Ascending aorta (tissue), 2 donors: Measurements from ENCODE around the gene P2RX1. TPM values are rescaled to one million over a fixed set of nuclear protein-coding genes. Genes with fewer than 3 reads are reported as not detected.

Experiments used
- DNase-seq, 2 donors: peaks; one replicate each; pipeline ENCODE4 v3.0.0-alpha.2; 2019; ENCODE audit warnings: low spot score in 2 of 2
- H3K27ac ChIP-seq, 2 donors: fragments of 200-600 bp; sonication (generic); one replicate each; pipeline ENCODE4 v1.5.1; 2016 to 2017; ENCODE audit warnings: mild to moderate bottlenecking in 1 of 2
- H3K27me3 ChIP-seq: fragments of 200-600 bp; sonication (generic); one replicate; pipeline ENCODE4 v1.5.1; 2017
- H3K36me3 ChIP-seq, 2 donors: fragments of 200-600 bp; sonication (generic); one replicate each; pipeline ENCODE4 v1.5.1; 2016
- H3K4me1 ChIP-seq, 2 donors: fragments of 200-600 bp; sonication (generic); one replicate each; pipeline ENCODE4 v1.5.1; 2016 to 2017; ENCODE audit warnings: mild to moderate bottlenecking in 1 of 2
- H3K4me3 ChIP-seq, 2 donors: fragments of 200-600 bp; sonication (generic); one replicate each; pipeline ENCODE4 v1.5.1; 2016 to 2017; ENCODE audit warnings: mild to moderate bottlenecking in 1 of 2
- H3K9me3 ChIP-seq, 2 donors: fragments of 200-600 bp; sonication (generic); one replicate each; pipeline ENCODE4 v1.5.1; 2016
- intact Hi-C: fragments of 100-400 bp; cut with DNase I; formaldehyde crosslinking; loops from one replicate; pipeline ENCODE4 v1.15.1; 2023
- total RNA-seq: library from RNA; depleted of rRNA; stranded (reverse); fragments of >200 nt; gene quantifications from one replicate; pipeline ENCODE4 v1.1.0, GENCODE V29; 2016
- TF ChIP-seq, protein P1 (sequence below), 3 experiments: fragments of 200-600 bp in 2 of 3; fragments of 450-650 bp in 1 of 3; sonication (generic) in 2 of 3; IDR thresholded peaks; one replicate each; pipeline ENCODE4 v1.5.1; 2016 to 2019; ENCODE audit warnings: antibody characterized with exemption in 3 of 3, mild to moderate bottlenecking in 1 of 3, moderate library complexity in 1 of 3

The P2RX1 gene
- total RNA-seq, 1 donor from 2014 or later: not detected

GRCh38 chr17:3865176-3865575 lies 51.1 kb downstream of the P2RX1 start:
- Histone ChIP-seq H3K27ac (peak overlapping the region; percentile 77 to 81), H3K36me3 (peaks cover 9 to 18% of the 10 kb centered on the region in 2 donors), H3K27me3 (no peaks in the 10 kb centered on the region), H3K4me1 (peaks cover 9 to 11% of the 10 kb centered on the region in 2 donors), H3K9me3 (no peaks in the 10 kb centered on the region), H3K4me3 (no peak overlapping the region)
- intact Hi-C loops: loop anchor here (5.0 kb wide), 1 partner anchor 47 kb away; no protein-coding TSS in a partner anchor
- DNase-seq: peak; percentile 47 to 77
- TF ChIP-seq, protein P1, sequence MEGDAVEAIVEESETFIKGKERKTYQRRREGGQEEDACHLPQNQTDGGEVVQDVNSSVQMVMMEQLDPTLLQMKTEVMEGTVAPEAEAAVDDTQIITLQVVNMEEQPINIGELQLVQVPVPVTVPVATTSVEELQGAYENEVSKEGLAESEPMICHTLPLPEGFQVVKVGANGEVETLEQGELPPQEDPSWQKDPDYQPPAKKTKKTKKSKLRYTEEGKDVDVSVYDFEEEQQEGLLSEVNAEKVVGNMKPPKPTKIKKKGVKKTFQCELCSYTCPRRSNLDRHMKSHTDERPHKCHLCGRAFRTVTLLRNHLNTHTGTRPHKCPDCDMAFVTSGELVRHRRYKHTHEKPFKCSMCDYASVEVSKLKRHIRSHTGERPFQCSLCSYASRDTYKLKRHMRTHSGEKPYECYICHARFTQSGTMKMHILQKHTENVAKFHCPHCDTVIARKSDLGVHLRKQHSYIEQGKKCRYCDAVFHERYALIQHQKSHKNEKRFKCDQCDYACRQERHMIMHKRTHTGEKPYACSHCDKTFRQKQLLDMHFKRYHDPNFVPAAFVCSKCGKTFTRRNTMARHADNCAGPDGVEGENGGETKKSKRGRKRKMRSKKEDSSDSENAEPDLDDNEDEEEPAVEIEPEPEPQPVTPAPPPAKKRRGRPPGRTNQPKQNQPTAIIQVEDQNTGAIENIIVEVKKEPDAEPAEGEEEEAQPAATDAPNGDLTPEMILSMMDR (IDR thresholded peaks at IDR 0.05): no peak

- Histone ChIP-seq H3K27ac (peak overlapping the region; percentile 77 to 81), H3K4me3 (no peak overlapping the region), H3K27me3 (no peaks in the 10 kb centered on the region), H3K9me3 (no peaks in the 10 kb centered on the region), H3K4me1 (peaks cover 9 to 11% of the 10 kb centered on the region in 2 donors), H3K36me3 (peaks cover 9 to 23% of the 10 kb centered on the region in 2 donors)
- TF ChIP-seq, protein P1 (IDR thresholded peaks at IDR 0.05): no peak
- intact Hi-C loops: no loop called here
- no peak for DNase-seq
Observed at GRCh38 chr17:3864534-3864933, 51.7 kb downstream of the P2RX1 start.

DNA sequence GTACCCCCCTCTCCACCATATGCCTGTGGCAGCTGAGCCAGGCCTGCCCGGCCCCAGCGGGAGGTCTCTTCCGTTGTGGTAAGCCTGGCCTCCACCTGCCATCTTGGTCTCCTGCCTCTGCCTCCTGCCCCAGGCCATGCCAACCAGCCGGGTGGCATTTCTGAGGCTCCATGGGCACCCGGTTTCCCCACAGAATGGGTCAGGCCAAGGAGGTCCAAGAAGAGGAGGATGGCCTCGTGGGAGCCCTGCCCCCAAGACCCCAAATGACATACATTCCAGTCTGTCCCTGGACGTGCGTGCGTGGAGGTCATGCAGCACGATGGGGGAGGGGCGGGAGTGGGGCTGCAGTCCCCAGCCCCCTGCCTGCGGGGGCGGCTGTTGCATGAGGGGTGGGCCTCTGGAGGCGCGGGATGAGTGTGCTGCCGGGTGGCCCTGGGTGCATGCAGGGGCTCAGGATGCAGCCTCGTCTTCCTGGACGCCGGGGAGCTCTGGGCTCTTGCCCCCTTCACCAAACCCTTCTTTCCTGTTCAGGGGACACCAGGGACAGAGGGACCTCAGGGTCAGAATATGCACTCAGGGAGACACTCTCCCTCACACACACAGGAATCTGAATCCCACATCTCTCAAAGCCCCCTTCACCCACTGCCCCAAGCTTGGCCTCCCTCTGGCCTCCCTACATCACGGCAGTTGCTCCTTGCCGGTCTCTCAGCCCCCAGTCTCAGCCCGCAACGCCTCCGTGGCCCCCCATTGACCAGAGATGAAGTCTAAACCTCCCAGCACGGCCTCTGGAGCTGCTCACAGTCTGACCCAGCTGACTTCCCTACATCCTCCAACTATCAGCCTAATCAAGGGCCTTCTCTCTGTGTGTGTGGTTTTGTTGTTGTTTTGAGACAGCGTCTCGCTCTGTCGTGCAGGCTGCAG lies 54.2 kb downstream of the P2RX1 start:
- intact Hi-C loops: loop anchor here (2.0 kb wide), 1 partner anchor 143 kb away; no protein-coding TSS in a partner anchor
- Histone ChIP-seq H3K4me1 (peaks cover 9 to 11% of the 10 kb centered on the region in 2 donors), H3K36me3 (peaks cover 9 to 23% of the 10 kb centered on the region in 2 donors), H3K4me3 (no peak overlapping the region), H3K27ac (no peak overlapping the region), H3K27me3 (no peaks in the 10 kb centered on the region), H3K9me3 (no peaks in the 10 kb centered on the region)
- TF ChIP-seq, protein P1 (IDR thresholded peaks at IDR 0.05): no peak
- DNase-seq: no peak

GRCh38 chr17:3860939-3861700 lies 55.1 kb downstream of the P2RX1 start:
- Histone ChIP-seq H3K4me3 (no peak overlapping the region), H3K27me3 (no peaks in the 10 kb centered on the region), H3K36me3 (peaks cover 9 to 23% of the 10 kb centered on the region in 2 donors), H3K27ac (no peak overlapping the region), H3K4me1 (peaks cover 9 to 11% of the 10 kb centered on the region in 2 donors), H3K9me3 (no peaks in the 10 kb centered on the region)
- TF ChIP-seq, protein P1 (IDR thresholded peaks at IDR 0.05): no peak
- DNase-seq: no peak
- intact Hi-C loops: no loop called here

- peaks cover 4% of the 10 kb centered on the region in 2 donors for H3K4me1 ChIP-seq
- no peaks in the 10 kb centered on the region for H3K9me3 ChIP-seq
- TF ChIP-seq, protein P1 (IDR thresholded peaks at IDR 0.05): no peak
- peaks cover 9 to 23% of the 10 kb centered on the region in 2 donors for H3K36me3 ChIP-seq
- no peak overlapping the region for H3K4me3 ChIP-seq
- no peak for DNase-seq
- no peaks in the 10 kb centered on the region for H3K27me3 ChIP-seq
- no peak overlapping the region for H3K27ac ChIP-seq
- intact Hi-C loops: no loop called here
Observed at GRCh38 chr17:3859940-3860339, 56.3 kb downstream of the P2RX1 start.
